Endothelial cell of umbilical vein (primary cell): ENCODE results near the gene LITAFD. TPM values are rescaled to one million over a fixed set of nuclear protein-coding genes. Genes with fewer than 3 reads are reported as not detected.

Source experiments
- BruUV-seq: library from RNA; stranded (reverse); fragments of 400-500 nt; replicated peaks from 2 replicates; lab custom pipeline; 2021; lab: Mats Ljungman, UMichigan
- CTCF ChIA-PET: fragments of 300-600, 350-600 bp; sonication (Branson Sonifier 250); formaldehyde crosslinking; loops from one replicate; lab custom pipeline; 2021; ENCODE audit warnings: antibody characterized with exemption, inconsistent platforms; lab: Charles Lee
- POLR2A ChIA-PET: fragments of 300-600, 350-600 bp; sonication (Branson Sonifier 250); formaldehyde crosslinking; loops from one replicate; lab custom pipeline; 2021; ENCODE audit warnings: antibody characterized with exemption, inconsistent platforms; lab: Charles Lee
- DNase-seq: peaks from one replicate; pipeline ENCODE4 v3.0.0-alpha.2; 2011; ENCODE audit warnings: low read depth, low spot score
- FAIRE-seq: peaks from 2 replicates; lab custom pipeline; 2011; peaks lifted over from hg19 to GRCh38; lab: Jason Lieb, UNC
- H2AFZ ChIP-seq: 2 replicates; pipeline ENCODE4 v1.6.0; 2012; ENCODE audit warnings: low read depth, low read length, control low read depth, inconsistent platforms
- H3K27ac ChIP-seq: 2 replicates; pipeline ENCODE4 v1.5.1; 2011; ENCODE audit warnings: low read depth, mild to moderate bottlenecking, control low read depth, low read length, moderate library complexity; ENCODE audit not compliant: insufficient read depth
- H3K27me3 ChIP-seq, 2 experiments: 2 replicates each; pipeline versions ENCODE4 v1.6.0 to v1.6.1; 2011; ENCODE audit warnings: low read length in 2 of 2, mixed read lengths in 1 of 2; ENCODE audit not compliant: control insufficient read depth in 2 of 2, insufficient read depth in 2 of 2
- H3K36me3 ChIP-seq, 2 experiments: 2 replicates in 1 of 2; 3 replicates in 1 of 2; pipeline ENCODE4 v1.5.1; 2011; ENCODE audit warnings: low read length in 2 of 2, mild to moderate bottlenecking in 1 of 2, moderate library complexity in 1 of 2; ENCODE audit not compliant: control insufficient read depth in 2 of 2, insufficient read depth in 2 of 2; ENCODE audit errors: extremely low read depth in 1 of 2
- H3K4me1 ChIP-seq: 3 replicates; pipeline ENCODE4 v1.5.1; 2011; ENCODE audit warnings: mild to moderate bottlenecking, low read length; ENCODE audit not compliant: control insufficient read depth, insufficient read depth; ENCODE audit errors: extremely low read depth
- H3K4me2 ChIP-seq: 2 replicates; pipeline ENCODE4 v1.6.1; 2011; ENCODE audit warnings: low read length, control low read depth, mixed read lengths; ENCODE audit not compliant: insufficient read depth
- H3K4me3 ChIP-seq, 3 experiments: fragments of 200-600 bp in 1 of 3; sonication (generic), shearing (Covaris generic) in 1 of 3; replicated peaks in 1 of 3; 2 replicates each; pipeline ENCODE4 v1.5.1; 2011 to 2016; ENCODE audit warnings: control low read depth in 3 of 3, low read length in 3 of 3, mild to moderate bottlenecking in 2 of 3, inconsistent platforms in 1 of 3, low read depth in 1 of 3, moderate library complexity in 1 of 3; ENCODE audit not compliant: insufficient read depth in 1 of 3
- H3K79me2 ChIP-seq: 2 replicates; pipeline ENCODE4 v1.6.0; 2012; ENCODE audit warnings: low read length, inconsistent platforms; ENCODE audit not compliant: control insufficient read depth, insufficient read depth
- H3K9ac ChIP-seq: replicated peaks from 2 replicates; pipeline ENCODE3; 2011; ENCODE audit warnings: low read length, control low read depth; ENCODE audit not compliant: insufficient read depth; ENCODE audit errors: extremely low read depth
- H3K9me1 ChIP-seq: replicated peaks from 3 replicates; pipeline ENCODE4 v1.6.0; 2011; ENCODE audit warnings: mild to moderate bottlenecking, low read length; ENCODE audit not compliant: control insufficient read depth, insufficient read depth; ENCODE audit errors: extremely low read depth
- H3K9me3 ChIP-seq: replicated peaks from 2 replicates; pipeline ENCODE4 v1.5.1; 2012; ENCODE audit warnings: low read length, inconsistent platforms; ENCODE audit not compliant: control insufficient read depth, insufficient read depth
- H4K20me1 ChIP-seq: replicated peaks from 2 replicates; pipeline ENCODE3; 2011; ENCODE audit warnings: mild to moderate bottlenecking, low read length; ENCODE audit not compliant: control insufficient read depth, insufficient read depth; ENCODE audit errors: extremely low read depth
- EZH2 ChIP-seq: IDR thresholded peaks from 2 replicates; pipeline ENCODE4 v1.6.1; 2012; ENCODE audit warnings: borderline replicate concordance, low read depth, mild to moderate bottlenecking, moderate library complexity, low read length, inconsistent platforms; ENCODE audit not compliant: severe bottlenecking
- FOS ChIP-seq: IDR thresholded peaks from 2 replicates; pipeline ENCODE4 v1.6.1; 2011; ENCODE audit warnings: mild to moderate bottlenecking, low read length, moderate library complexity, borderline replicate concordance; ENCODE audit not compliant: insufficient read depth
- GATA2 ChIP-seq: IDR thresholded peaks from 2 replicates; pipeline ENCODE4 v1.7.0; 2011; ENCODE audit warnings: low read depth, mild to moderate bottlenecking, moderate library complexity, mixed read lengths, low read length; ENCODE audit not compliant: insufficient read length, insufficient read depth
- JUN ChIP-seq: IDR thresholded peaks from 2 replicates; pipeline ENCODE4 v1.6.1; 2011; ENCODE audit warnings: borderline replicate concordance, low read depth; ENCODE audit not compliant: insufficient read length, insufficient read depth
- MAX ChIP-seq: IDR thresholded peaks from 2 replicates; pipeline ENCODE4 v1.6.1; 2011; ENCODE audit not compliant: insufficient read depth, insufficient read length
- MYC ChIP-seq: IDR thresholded peaks from one replicate; pipeline ENCODE4 v1.6.1; 2011; ENCODE audit warnings: mild to moderate bottlenecking, low read depth, low read length
- POLR2A ChIP-seq: IDR thresholded peaks from 2 replicates; pipeline ENCODE4 v1.6.1; 2012; ENCODE audit warnings: low read depth, mild to moderate bottlenecking, control low read depth, low read length
- POLR2AphosphoS5 ChIP-seq: IDR thresholded peaks from 2 replicates; pipeline ENCODE4 v1.6.1; 2012; ENCODE audit warnings: low read depth, mild to moderate bottlenecking, control low read depth, low read length, moderate library complexity; ENCODE audit not compliant: insufficient read depth
- dilution Hi-C: fragments of 300-500 bp; cut with MboI; formaldehyde crosslinking; loops from one replicate; pipeline ENCODE4 v1.15.0; 2019; ENCODE audit warnings: low sequenced_read_pairs; ENCODE audit not compliant: extremely low pct_ligation_motif_present
- intact Hi-C: fragments of 100-400 bp; cut with micrococcal nuclease; formaldehyde crosslinking; loops from one replicate; pipeline ENCODE4 v1.10.0; 2022
- polyA plus RNA-seq, 4 experiments: library from polyadenylated mRNA; depleted of rRNA in 3 of 4; stranded (reverse) in 3 of 4; unstranded in 1 of 4; fragments of >200 nt; gene quantifications; 2 replicates each; pipeline versions ENCODE4 v1.2.1 to v1.2.3, GENCODE V29; 2011 to 2012; ENCODE audit warnings: missing spikeins in 1 of 4
- total RNA-seq: library from RNA; stranded (reverse); gene quantifications from 2 replicates; pipeline ENCODE4 v1.2.3, GENCODE V29; 2021
- TF ChIP-seq, protein P1 (sequence below), 2 donors: IDR thresholded peaks; 1 replicate in 1 of 2; 2 replicates in 1 of 2; pipeline ENCODE4 v1.5.1; 2011; ENCODE audit warnings: low read length in 2 of 2, mild to moderate bottlenecking in 2 of 2, moderate library complexity in 2 of 2, control low read depth in 1 of 2, inconsistent platforms in 1 of 2, low read depth in 1 of 2; ENCODE audit not compliant: insufficient read depth in 1 of 2; ENCODE audit errors: extremely low read depth in 1 of 2

LITAFD gene
- total and polyA plus RNA-seq, 2 donors (not counting 3 experiments of a cell fraction or from before 2014, with no cell fraction given): not detected

GRCh38 chr16:8855051-8855786, 26.9 kb upstream of the LITAFD start:
- intact Hi-C loops (no loop called here), dilution Hi-C loops (no loop called here)
- Histone ChIP-seq H3K36me3 (peaks cover 3 to 19% of the 10 kb centered on the region in 2 experiments), H3K4me3 (no peak overlapping the region), H3K4me2 (no peak overlapping the region), H3K9me1 (no peaks in the 10 kb centered on the region), H3K27ac (no peak overlapping the region), H3K9ac (no peak overlapping the region), H2AFZ (no peak overlapping the region), H3K27me3 (no peaks in the 10 kb centered on the region), H3K79me2 (peaks cover 4% of the 10 kb centered on the region), H3K4me1 (peaks cover 15% of the 10 kb centered on the region), H4K20me1 (no peaks in the 10 kb centered on the region), H3K9me3 (no peaks in the 10 kb centered on the region)
- ChIA-PET POLR2A (interaction anchor here (0.7 kb wide), 1 partner anchor 265 kb away, joined by 4 read pairs; no protein-coding TSS in a partner anchor), CTCF (interaction anchor here (1.1 to 2.4 kb wide), 5 partner anchors 10 to 280 kb away, joined by 3 to 13 read pairs (median 6); partner anchors contain the start of gene CARHSP1)
- DNase-seq (no peak), FAIRE-seq (no peak)
- no peak for TF ChIP-seq POLR2A
- TF ChIP-seq, protein P1, sequence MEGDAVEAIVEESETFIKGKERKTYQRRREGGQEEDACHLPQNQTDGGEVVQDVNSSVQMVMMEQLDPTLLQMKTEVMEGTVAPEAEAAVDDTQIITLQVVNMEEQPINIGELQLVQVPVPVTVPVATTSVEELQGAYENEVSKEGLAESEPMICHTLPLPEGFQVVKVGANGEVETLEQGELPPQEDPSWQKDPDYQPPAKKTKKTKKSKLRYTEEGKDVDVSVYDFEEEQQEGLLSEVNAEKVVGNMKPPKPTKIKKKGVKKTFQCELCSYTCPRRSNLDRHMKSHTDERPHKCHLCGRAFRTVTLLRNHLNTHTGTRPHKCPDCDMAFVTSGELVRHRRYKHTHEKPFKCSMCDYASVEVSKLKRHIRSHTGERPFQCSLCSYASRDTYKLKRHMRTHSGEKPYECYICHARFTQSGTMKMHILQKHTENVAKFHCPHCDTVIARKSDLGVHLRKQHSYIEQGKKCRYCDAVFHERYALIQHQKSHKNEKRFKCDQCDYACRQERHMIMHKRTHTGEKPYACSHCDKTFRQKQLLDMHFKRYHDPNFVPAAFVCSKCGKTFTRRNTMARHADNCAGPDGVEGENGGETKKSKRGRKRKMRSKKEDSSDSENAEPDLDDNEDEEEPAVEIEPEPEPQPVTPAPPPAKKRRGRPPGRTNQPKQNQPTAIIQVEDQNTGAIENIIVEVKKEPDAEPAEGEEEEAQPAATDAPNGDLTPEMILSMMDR (IDR thresholded peaks at IDR 0.05; ENCODE audit: extremely low read depth in 1 of 2, insufficient read depth in 1 of 2, low read depth in 1 of 2, low read length in 2 of 2): peak in 1 of 2 donors; percentile 14
- BruUV-seq: no TSS peak

DNA sequence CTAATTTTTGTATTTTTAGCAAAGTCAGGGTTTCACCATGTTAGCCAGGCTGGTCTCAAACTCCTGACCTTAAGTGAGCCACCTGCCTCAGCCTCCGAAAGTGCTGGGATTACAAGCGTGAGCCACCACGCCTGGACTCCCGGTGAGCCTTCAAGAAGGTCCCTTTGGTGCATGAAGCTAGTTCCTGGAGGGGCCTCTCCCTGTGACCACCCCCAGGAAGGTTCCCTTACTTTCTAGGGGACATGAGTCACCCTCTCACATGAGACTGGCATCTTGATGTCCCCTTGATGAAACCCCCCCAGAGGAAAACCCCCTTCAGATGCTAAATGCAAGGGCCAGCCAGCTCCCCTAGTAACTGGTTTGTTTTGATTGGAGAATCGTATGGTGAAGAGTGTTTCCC, 26.2 kb upstream of the LITAFD start:
- no peak overlapping the region for H2AFZ ChIP-seq
- BruUV-seq: no TSS peak
- ChIA-PET POLR2A (interaction anchor here (0.7 kb wide), 1 partner anchor 264 kb away, joined by 4 read pairs; no protein-coding TSS in a partner anchor), CTCF (interaction anchor here (1.2 to 2.4 kb wide), 4 partner anchors 9 to 24 kb away, joined by 4 to 13 read pairs (median 6); partner anchors contain the start of gene CARHSP1)
- intact Hi-C loops: no loop called here
- H3K4me2 ChIP-seq: no peak overlapping the region
- no peak overlapping the region for H3K4me3 ChIP-seq
- FAIRE-seq (no peak), DNase-seq (no peak)
- TF ChIP-seq EZH2 (no peak), GATA2 (no peak), POLR2AphosphoS5 (no peak), JUN (no peak), MAX (no peak), FOS (no peak), POLR2A (no peak), MYC (no peak)
- TF ChIP-seq, protein P1 (IDR thresholded peaks at IDR 0.05; ENCODE audit: extremely low read depth in 1 of 2, insufficient read depth in 1 of 2, low read depth in 1 of 2, low read length in 2 of 2): no peak
- dilution Hi-C loops: no loop called here
- H3K9me3 ChIP-seq: no peaks in the 10 kb centered on the region
- no peaks in the 10 kb centered on the region for H4K20me1 ChIP-seq
- peaks cover 3 to 19% of the 10 kb centered on the region in 2 experiments for H3K36me3 ChIP-seq
- no peak overlapping the region for H3K9ac ChIP-seq
- no peak overlapping the region for H3K27ac ChIP-seq
- no peaks in the 10 kb centered on the region for H3K27me3 ChIP-seq
- H3K9me1 ChIP-seq: no peaks in the 10 kb centered on the region
- peaks cover 6% of the 10 kb centered on the region for H3K79me2 ChIP-seq
- peaks cover 12% of the 10 kb centered on the region for H3K4me1 ChIP-seq
